Measurements from ENCODE around the gene SYT14. TPM values are rescaled to one million over a fixed set of nuclear protein-coding genes. Genes with fewer than 3 reads are reported as not detected.
"Not testable (repeated sequence)": the region's sequence is repeated elsewhere in the genome, so short reads cannot be mapped to it uniquely, and the experiment has no call there.

The SYT14 gene
- total RNA-seq, 1 donor from 2014 or later: not detected

DNA sequence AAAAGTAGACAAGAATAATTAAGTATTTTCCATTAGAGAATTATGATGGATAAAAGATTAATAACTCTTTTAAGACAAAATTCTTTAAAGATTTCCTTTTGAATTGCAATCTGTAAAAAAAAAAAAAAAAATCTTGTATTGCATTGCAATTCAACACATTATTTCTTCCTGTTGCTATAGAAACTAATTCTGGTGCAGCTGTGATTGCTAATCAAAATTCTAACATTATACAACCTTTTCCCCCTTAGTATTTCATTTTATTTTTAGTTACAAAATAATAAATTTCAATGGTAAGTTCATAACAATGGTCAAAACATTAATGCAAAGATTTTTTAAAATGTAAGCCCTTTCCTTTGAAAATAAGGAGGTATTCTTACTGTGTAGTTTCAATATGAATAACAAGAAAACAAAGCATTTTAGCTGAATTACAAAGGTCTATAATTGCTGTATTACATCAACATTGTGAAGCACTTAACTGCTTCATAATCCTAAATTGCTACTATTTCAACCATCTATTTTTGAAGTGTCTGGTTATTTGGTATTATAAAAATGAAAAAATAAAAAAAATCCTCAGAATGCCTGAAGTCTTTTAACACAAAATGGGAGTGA is 135.0 kb downstream of the SYT14 start:
- DNase-seq: no peak
- H3K9me3 Mint-ChIP-seq: no peaks in the 10 kb centered on the region
- H3K4me1 Mint-ChIP-seq: no peaks in the 10 kb centered on the region
- no peak overlapping the region for H3K27ac Mint-ChIP-seq
- peaks cover 5% of the 10 kb centered on the region for H3K27me3 Mint-ChIP-seq
- H3K4me3 Mint-ChIP-seq: no peak overlapping the region
- no peaks in the 10 kb centered on the region for H3K36me3 Mint-ChIP-seq (ENCODE audit: low read depth)
- intact Hi-C loops (cut with micrococcal nuclease): no loop called here

DNA sequence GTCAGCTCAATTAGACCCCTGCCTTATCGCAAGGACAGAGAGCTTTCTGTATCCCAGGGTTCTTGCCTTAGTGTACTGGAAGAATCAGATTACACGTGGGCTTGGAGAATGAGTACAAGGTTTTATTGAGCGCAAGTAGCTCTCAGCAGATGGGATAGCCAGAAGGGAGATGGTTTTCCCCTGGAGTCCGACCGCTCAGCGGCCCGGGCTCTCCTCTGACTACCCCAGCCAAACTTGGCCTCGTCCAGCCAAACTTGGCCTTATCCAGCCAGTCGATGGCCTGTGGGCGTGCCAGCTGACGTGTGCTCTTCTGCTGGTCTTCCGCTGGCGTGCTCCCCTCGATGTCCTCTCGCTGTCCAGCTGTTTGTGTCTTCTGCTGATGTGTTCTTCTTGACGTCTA is 136.9 kb downstream of the SYT14 start:
- Mint-ChIP-seq H3K4me1 (no peaks in the 10 kb centered on the region), H3K27ac (no peak overlapping the region), H3K27me3 (peaks cover 3% of the 10 kb centered on the region), H3K36me3 (ENCODE audit: low read depth) (no peaks in the 10 kb centered on the region), H3K9me3 (no peaks in the 10 kb centered on the region), H3K4me3 (no peak overlapping the region)
- intact Hi-C loops (cut with micrococcal nuclease): no loop called here
- no peak for DNase-seq

DNA sequence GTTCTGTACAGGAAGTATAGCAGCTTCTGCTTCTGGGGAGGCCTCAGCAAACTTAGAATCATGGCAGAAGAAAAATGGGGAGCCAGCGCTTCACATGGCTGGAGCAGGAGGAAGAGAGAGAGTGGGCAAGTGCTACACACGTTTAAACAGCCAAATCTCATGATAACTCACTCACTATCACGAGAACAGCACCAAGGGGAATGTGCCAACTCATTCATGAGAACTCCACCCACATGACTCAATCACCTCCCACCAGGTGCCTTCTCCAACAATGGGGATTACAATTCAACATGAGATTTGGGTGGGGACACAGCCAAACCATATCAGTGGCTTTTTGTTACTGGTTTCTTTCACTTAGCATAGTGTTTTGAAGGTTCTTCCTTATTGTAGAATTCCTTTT is 138.6 kb downstream of the SYT14 start:
- intact Hi-C loops (cut with micrococcal nuclease): no loop called here
- Mint-ChIP-seq H3K4me3 (no peak overlapping the region), H3K9me3 (no peaks in the 10 kb centered on the region), H3K4me1 (no peaks in the 10 kb centered on the region), H3K27me3 (peaks cover 3% of the 10 kb centered on the region), H3K36me3 (ENCODE audit: low read depth) (no peaks in the 10 kb centered on the region), H3K27ac (no peak overlapping the region)
- DNase-seq: no peak

DNA sequence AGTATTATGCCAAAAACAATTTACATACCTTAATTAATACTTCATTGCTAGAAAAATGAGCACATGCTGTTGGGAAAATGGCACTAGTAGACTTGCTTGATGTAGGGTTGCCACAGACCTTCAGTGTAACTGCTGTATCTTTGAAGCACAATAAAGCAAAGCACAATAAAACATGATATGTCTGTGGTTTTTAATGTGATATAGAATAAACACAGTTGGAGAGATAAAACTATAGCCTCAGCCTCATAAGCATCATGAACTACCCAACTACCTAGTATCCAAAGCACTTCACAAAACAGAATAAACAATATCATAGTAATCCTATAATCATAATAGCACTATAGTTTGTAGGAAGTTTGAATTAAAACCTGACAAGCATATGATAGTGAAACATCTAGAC is 143.5 kb downstream of the SYT14 start:
- intact Hi-C loops (cut with micrococcal nuclease): no loop called here
- Mint-ChIP-seq H3K36me3 (ENCODE audit: low read depth) (no peaks in the 10 kb centered on the region), H3K9me3 (no peaks in the 10 kb centered on the region), H3K4me1 (no peaks in the 10 kb centered on the region), H3K4me3 (no peak overlapping the region), H3K27me3 (no peaks in the 10 kb centered on the region), H3K27ac (no peak overlapping the region)
- DNase-seq: no peak

DNA sequence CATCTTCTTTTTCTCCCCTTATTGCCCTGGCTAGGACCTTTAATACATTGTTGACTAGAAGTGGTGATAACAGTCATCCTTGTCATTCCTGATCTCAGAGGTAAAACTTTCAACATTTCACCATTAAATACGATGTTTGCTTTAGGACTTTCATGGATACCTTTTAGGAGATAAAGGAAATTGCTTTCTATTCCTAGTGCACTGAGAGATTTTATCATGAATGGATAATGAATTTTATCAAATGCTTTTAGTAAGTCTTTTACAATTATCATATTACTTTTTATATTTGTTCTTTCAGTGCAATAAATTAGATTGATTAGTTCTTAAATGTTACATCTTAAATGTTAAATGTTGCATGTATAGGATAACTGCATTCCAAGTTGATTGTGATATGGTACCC is 147.3 kb downstream of the SYT14 start:
- H3K27ac Mint-ChIP-seq: no peak overlapping the region
- intact Hi-C loops (cut with micrococcal nuclease): no loop called here
- H3K36me3 Mint-ChIP-seq (ENCODE audit: low read depth): no peaks in the 10 kb centered on the region
- H3K4me1 Mint-ChIP-seq: no peaks in the 10 kb centered on the region
- H3K9me3 Mint-ChIP-seq: no peaks in the 10 kb centered on the region
- H3K27me3 Mint-ChIP-seq: no peaks in the 10 kb centered on the region
- no peak for DNase-seq
- no peak overlapping the region for H3K4me3 Mint-ChIP-seq

DNA sequence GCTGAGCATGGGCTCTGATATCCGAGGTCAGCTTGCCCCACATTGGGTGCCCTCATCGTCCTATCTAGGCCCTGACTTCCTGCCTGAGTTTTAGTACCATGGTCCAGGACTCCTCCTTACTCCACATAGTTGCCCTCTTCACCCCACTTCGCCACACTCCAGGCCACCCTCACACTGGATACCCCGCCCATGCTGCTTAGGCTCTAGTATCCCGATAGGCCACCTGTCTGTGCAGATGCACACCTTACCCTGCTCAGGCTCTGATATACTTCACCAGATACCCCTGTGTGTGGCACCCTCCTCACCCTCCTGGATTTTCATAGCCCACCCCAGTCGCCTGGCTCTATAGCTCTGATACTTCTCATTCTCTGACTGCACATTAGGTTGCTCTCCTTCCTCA is 149.0 kb downstream of the SYT14 start:
- Mint-ChIP-seq H3K27me3 (no peaks in the 10 kb centered on the region), H3K9me3 (no peaks in the 10 kb centered on the region), H3K4me1 (no peaks in the 10 kb centered on the region), H3K36me3 (ENCODE audit: low read depth) (no peaks in the 10 kb centered on the region), H3K27ac (no peak overlapping the region), H3K4me3 (no peak overlapping the region)
- intact Hi-C loops (cut with micrococcal nuclease): no loop called here
- no peak for DNase-seq

DNA sequence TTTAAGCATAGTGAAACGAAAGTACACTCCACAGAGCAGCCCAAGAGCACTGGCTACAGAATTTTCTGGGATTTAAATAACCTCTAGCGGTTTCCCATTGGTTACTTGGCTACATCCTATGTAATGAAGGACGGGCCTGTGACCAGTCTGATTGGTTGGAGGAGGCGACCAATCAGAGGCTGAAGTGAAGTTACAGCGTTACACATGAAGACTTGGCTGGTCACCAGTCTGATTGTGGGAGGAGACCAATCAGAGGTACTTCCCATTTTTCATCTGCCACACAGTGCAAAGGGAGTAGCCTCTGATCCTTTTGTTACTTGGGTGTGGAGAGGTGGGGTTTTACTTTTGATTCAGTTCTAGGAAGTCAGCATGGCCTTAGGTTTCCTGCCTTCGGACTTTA is 151.8 kb downstream of the SYT14 start:
- peaks cover 2% of the 10 kb centered on the region for H3K27me3 Mint-ChIP-seq
- H3K9me3 Mint-ChIP-seq: no peaks in the 10 kb centered on the region
- intact Hi-C loops (cut with micrococcal nuclease): no loop called here
- no peak for DNase-seq
- no peak overlapping the region for H3K4me3 Mint-ChIP-seq
- H3K4me1 Mint-ChIP-seq: no peaks in the 10 kb centered on the region
- no peaks in the 10 kb centered on the region for H3K36me3 Mint-ChIP-seq (ENCODE audit: low read depth)
- no peak overlapping the region for H3K27ac Mint-ChIP-seq

DNA sequence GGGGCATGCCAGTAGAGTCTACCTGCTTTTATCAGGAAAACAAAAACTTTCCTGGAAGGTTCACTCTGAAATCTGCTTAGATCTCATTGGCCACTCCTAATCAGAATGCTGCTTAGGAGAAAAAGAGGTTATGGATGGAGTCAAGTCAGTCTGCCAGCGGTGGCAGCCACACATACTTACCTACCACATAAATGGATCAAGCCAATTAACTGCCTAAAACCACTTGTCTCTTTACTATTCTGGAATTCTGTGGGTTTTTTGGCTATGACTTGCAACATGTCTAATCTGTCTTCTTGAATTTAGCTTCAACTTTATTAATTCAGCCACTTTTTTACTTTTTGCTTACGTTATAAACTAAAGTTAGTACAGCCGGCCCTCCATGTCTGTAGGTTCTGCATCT is 154.3 kb downstream of the SYT14 start:
- intact Hi-C loops (cut with micrococcal nuclease): no loop called here
- Mint-ChIP-seq H3K4me3 (no peak overlapping the region), H3K36me3 (ENCODE audit: low read depth) (no peaks in the 10 kb centered on the region), H3K4me1 (no peaks in the 10 kb centered on the region), H3K27me3 (peaks cover 5% of the 10 kb centered on the region), H3K9me3 (no peaks in the 10 kb centered on the region), H3K27ac (no peak overlapping the region)
- DNase-seq: no peak

DNA sequence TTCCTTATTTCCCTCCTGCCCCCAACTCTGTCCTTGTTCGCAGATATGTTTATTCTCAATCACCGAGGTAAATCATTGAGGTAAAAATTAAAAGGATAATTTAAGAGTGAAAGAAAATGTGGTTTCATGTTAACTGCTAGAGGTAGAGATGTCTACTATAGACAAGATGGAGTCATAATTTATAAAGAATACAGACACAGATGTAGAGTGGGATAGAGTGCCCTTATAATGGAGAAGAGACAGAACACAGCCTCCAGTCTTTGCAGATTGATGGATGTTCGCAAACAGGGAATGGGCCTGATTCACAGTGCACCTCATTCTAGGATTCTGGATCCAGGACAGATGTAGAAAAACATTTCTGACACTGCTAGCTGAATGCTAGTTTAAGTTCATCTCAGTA is 155.4 kb downstream of the SYT14 start:
- Mint-ChIP-seq H3K4me1 (no peaks in the 10 kb centered on the region), H3K9me3 (no peaks in the 10 kb centered on the region), H3K27me3 (peaks cover 5% of the 10 kb centered on the region), H3K27ac (no peak overlapping the region), H3K36me3 (ENCODE audit: low read depth) (no peaks in the 10 kb centered on the region), H3K4me3 (no peak overlapping the region)
- intact Hi-C loops (cut with micrococcal nuclease): no loop called here
- no peak for DNase-seq

DNA sequence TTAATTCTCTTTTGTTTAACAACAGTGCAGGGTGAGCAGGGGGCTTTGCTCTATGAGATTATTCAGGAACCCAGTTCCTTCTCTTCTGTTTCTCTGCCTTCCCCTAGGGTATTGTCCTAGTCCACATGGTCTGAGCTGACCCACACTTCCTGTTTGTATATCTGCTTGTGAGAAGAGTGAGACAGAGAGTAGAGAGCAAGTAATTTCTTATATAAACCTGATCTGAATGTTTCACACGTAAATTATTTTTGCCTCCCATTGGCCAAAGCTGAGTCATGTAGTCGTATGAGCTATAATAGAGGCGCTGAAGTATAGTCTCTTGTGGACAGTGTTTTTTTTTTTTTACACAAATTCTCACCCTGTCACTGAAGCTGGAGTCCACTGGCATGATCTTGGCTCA is 160.3 kb downstream of the SYT14 start:
- Mint-ChIP-seq H3K4me1 (no peaks in the 10 kb centered on the region), H3K27me3 (peaks cover 5% of the 10 kb centered on the region), H3K27ac (no peak overlapping the region), H3K9me3 (no peaks in the 10 kb centered on the region), H3K36me3 (ENCODE audit: low read depth) (no peaks in the 10 kb centered on the region), H3K4me3 (no peak overlapping the region)
- no peak for DNase-seq
- intact Hi-C loops (cut with micrococcal nuclease): no loop called here

DNA sequence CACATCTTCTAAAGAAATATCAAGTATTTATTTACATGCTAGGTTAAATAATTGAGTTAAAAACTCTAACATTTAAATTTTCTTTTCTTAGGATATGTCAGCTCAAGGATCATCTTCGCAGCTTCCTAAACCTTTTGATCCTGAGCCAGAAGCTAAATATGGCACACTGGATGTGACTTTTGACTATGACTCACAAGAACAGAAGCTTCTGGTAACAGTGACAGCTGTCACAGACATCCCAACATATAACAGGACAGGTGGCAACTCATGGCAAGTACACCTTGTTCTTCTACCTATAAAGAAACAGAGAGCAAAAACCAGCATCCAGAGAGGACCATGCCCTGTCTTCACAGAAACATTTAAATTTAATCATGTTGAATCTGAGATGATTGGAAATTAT is 161.9 kb downstream of the SYT14 start:
- Mint-ChIP-seq H3K4me1 (no peaks in the 10 kb centered on the region), H3K27me3 (peaks cover 5% of the 10 kb centered on the region)
- intact Hi-C loops (cut with micrococcal nuclease): no loop called here

DNA sequence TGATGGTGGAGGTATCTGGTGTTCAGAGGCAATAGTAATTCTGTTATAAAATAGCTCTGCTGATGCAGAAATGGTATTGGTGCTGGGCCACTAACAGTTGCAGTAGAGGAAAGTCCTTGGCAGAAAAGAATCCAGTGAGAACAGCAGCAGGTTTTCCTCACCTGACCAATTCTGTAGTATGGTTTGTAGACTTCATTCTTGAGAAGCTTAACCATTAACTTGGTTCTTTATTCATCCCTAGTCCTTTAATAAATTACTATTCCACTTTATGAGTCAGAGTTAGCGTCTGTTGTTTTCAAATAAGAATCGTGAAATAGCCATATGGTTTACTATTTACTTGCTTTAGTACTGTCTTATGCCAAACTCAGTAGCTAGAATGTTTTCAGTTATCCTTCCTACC is 166.1 kb downstream of the SYT14 start:
- peaks cover 4% of the 10 kb centered on the region for H3K9me3 Mint-ChIP-seq
- DNase-seq: no peak
- H3K27me3 Mint-ChIP-seq: peaks cover 2% of the 10 kb centered on the region
- no peaks in the 10 kb centered on the region for H3K4me1 Mint-ChIP-seq
- no peak overlapping the region for H3K27ac Mint-ChIP-seq
- no peak overlapping the region for H3K4me3 Mint-ChIP-seq
- intact Hi-C loops (cut with micrococcal nuclease): no loop called here
- no peaks in the 10 kb centered on the region for H3K36me3 Mint-ChIP-seq (ENCODE audit: low read depth)

More for the DNA sequence above, 161.9 kb downstream of the SYT14 start:
- Mint-ChIP-seq H3K36me3 (ENCODE audit: low read depth) (no peaks in the 10 kb centered on the region), H3K9me3 (no peaks in the 10 kb centered on the region), H3K27ac (no peak overlapping the region), H3K4me3 (no peak overlapping the region)
- DNase-seq: no peak

DNA sequence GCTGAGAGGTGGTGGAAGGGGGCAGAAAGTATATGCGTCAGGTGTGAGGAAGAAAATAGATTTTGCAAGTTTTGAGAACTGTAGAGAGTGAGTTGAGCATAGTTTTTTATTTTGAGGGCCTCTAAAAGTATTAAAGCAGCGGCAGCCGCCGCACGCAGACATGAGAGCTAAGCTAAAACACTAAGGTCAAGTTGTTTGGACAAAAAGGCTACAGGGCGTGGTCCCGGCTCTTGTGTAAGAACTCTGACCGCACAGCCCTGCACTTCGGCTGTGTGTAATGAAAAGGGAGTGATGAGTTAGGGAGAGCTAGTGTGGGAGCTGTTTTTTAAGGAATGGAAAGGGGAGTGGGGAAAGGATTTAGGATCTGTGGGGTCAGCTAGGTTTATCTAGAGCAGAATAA is 174.9 kb downstream of the SYT14 start:
- H3K9me3 Mint-ChIP-seq; H3K36me3 Mint-ChIP-seq (ENCODE audit: low read depth); H3K27ac Mint-ChIP-seq; H3K27me3 Mint-ChIP-seq; DNase-seq; H3K4me1 Mint-ChIP-seq; H3K4me3 Mint-ChIP-seq; intact Hi-C loops (cut with micrococcal nuclease): not testable (repeated sequence)

DNA sequence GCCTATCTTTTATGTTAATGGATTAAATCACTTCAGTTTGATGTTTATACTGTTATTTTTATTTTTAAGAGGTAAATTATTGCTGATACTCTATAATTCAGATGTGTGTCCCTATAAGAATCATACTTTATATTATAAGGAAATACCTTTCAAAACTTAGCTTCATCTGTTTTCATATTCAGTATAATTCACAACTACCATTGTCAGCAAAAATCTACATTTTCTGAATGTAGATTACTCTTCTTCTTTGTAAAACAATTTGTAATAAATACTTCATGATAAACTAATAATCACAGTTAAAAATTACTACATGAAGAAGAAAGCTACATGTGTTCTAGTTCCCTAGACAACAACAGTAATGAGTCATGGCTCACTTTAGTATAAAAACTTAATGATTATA is 179.2 kb downstream of the SYT14 start:
- Mint-ChIP-seq H3K36me3 (ENCODE audit: low read depth) (no peaks in the 10 kb centered on the region), H3K27me3 (no peaks in the 10 kb centered on the region), H3K27ac (no peak overlapping the region), H3K4me3 (no peak overlapping the region), H3K4me1 (no peaks in the 10 kb centered on the region), H3K9me3 (no peaks in the 10 kb centered on the region)
- DNase-seq: no peak
- intact Hi-C loops (cut with micrococcal nuclease): no loop called here

DNA sequence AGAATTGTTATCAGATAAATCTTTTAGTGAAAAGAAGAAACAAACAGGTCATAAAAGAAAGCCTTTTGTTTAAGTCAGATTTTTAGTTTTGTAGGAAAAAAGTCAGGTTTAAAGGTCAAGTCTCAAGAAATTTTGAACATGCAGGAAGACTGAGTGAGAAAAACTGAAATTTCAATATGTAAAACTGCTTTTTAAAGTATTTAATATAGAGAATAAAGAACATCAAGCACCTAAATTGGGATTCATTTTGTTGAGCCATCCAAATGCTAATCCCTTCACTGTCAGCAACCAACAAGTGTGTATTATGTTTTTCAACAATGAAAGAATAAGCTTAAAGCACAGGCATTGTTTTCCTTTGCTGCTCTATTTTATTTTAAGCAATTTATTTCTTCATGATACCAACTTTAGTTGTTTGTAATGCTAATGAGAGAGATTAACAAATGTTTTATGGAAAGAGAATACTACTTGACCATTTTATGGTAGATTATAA is 179.7 kb downstream of the SYT14 start:
- no peak overlapping the region for H3K27ac Mint-ChIP-seq
- intact Hi-C loops (cut with micrococcal nuclease): no loop called here
- H3K4me1 Mint-ChIP-seq: no peaks in the 10 kb centered on the region
- H3K9me3 Mint-ChIP-seq: no peaks in the 10 kb centered on the region
- DNase-seq: no peak
- H3K36me3 Mint-ChIP-seq (ENCODE audit: low read depth): no peaks in the 10 kb centered on the region
- no peak overlapping the region for H3K4me3 Mint-ChIP-seq
- no peaks in the 10 kb centered on the region for H3K27me3 Mint-ChIP-seq

All from activated CD4-positive, alpha-beta T cell treated with anti-CD3 and anti-CD28 coated beads, Interleukin-2, amount 10 ng/mL, durations not matched to agents 24 days and 14 days (primary cell).